Neuronal stem cell (in vitro differentiated cells): ENCODE results near the gene GADL1.

Source experiments
- DNase-seq: peaks from one replicate; pipeline ENCODE4 v3.0.0-alpha.2; 2013; ENCODE audit warnings: low spot score
- H2AFZ ChIP-seq: one replicate; pipeline ENCODE4 v1.6.1; 2013; ENCODE audit warnings: mild to moderate bottlenecking, low read length, inconsistent platforms
- H2AK5ac ChIP-seq: 2 replicates; pipeline ENCODE4 v1.6.1; 2013; ENCODE audit warnings: low read depth, mild to moderate bottlenecking, inconsistent platforms, low read length, moderate library complexity, mixed read lengths
- H2BK120ac ChIP-seq: 2 replicates; pipeline ENCODE4 v1.6.1; 2013; ENCODE audit warnings: low read depth, mild to moderate bottlenecking, inconsistent platforms, low read length, moderate library complexity, mixed read lengths
- H2BK12ac ChIP-seq: one replicate; pipeline ENCODE4 v1.6.1; 2013; ENCODE audit warnings: low read length, inconsistent platforms
- H2BK15ac ChIP-seq: 2 replicates; pipeline ENCODE4 v1.6.1; 2013; ENCODE audit warnings: mild to moderate bottlenecking, low read length, inconsistent platforms, mixed read lengths
- H2BK5ac ChIP-seq: one replicate; pipeline ENCODE4 v1.6.1; 2013; ENCODE audit warnings: inconsistent platforms, mild to moderate bottlenecking, low read length, moderate library complexity
- H3K14ac ChIP-seq: one replicate; pipeline ENCODE4 v1.6.1; 2013; ENCODE audit warnings: low read length, inconsistent platforms
- H3K18ac ChIP-seq: 2 replicates; pipeline ENCODE4 v1.6.1; 2013; ENCODE audit warnings: low read length, inconsistent platforms
- H3K23ac ChIP-seq: 2 replicates; pipeline ENCODE4 v1.6.1; 2013; ENCODE audit warnings: low read depth, mild to moderate bottlenecking, mixed read lengths, low read length, inconsistent platforms; ENCODE audit not compliant: poor library complexity
- H3K27ac ChIP-seq: replicated peaks from 3 replicates; pipeline ENCODE4 v1.5.1; 2013; ENCODE audit warnings: low read length, inconsistent platforms
- H3K27me3 ChIP-seq, 3 experiments: 2 replicates each; pipeline ENCODE4 v1.6.1; 2013; ENCODE audit warnings: low read length in 3 of 3, mild to moderate bottlenecking in 2 of 3, inconsistent platforms in 1 of 3, low read depth in 1 of 3, mixed read lengths in 1 of 3, moderate library complexity in 1 of 3; ENCODE audit not compliant: control insufficient read depth in 3 of 3, insufficient read depth in 3 of 3
- H3K36me3 ChIP-seq, 2 donors: replicated peaks in 1 of 2; 2 replicates each; pipeline ENCODE4 v1.6.1; 2013; ENCODE audit warnings: low read length in 2 of 2; ENCODE audit not compliant: control insufficient read depth in 2 of 2, insufficient read depth in 2 of 2
- H3K4ac ChIP-seq: 2 replicates; pipeline ENCODE4 v1.6.1; 2013; ENCODE audit warnings: inconsistent platforms, mild to moderate bottlenecking, low read length, moderate library complexity
- H3K4me1 ChIP-seq, 2 donors: 1 replicate in 1 of 2; 2 replicates in 1 of 2; pipeline ENCODE4 v1.6.1; 2013; ENCODE audit warnings: low read length in 2 of 2, low read depth in 1 of 2; ENCODE audit not compliant: control insufficient read depth in 2 of 2, insufficient read depth in 1 of 2
- H3K4me2 ChIP-seq: one replicate; pipeline ENCODE4 v1.6.1; 2013; ENCODE audit warnings: mild to moderate bottlenecking, low read length, inconsistent platforms; ENCODE audit not compliant: insufficient read depth, poor library complexity, severe bottlenecking
- H3K4me3 ChIP-seq, 2 donors: 2 replicates each; pipeline ENCODE4 v1.5.1; 2013; ENCODE audit warnings: low read length in 2 of 2, mild to moderate bottlenecking in 2 of 2, inconsistent platforms in 1 of 2, moderate library complexity in 1 of 2
- H3K79me1 ChIP-seq: one replicate; pipeline ENCODE4 v1.6.1; 2013; ENCODE audit warnings: low read depth, mild to moderate bottlenecking, inconsistent platforms, low read length, moderate library complexity
- H3K9ac ChIP-seq: one replicate; pipeline ENCODE4 v1.6.1; 2013; ENCODE audit warnings: mild to moderate bottlenecking, low read depth, low read length, inconsistent platforms; ENCODE audit not compliant: poor library complexity
- H3K9me3 ChIP-seq, 2 donors: replicated peaks in 1 of 2; 2 replicates each; pipeline versions ENCODE3 to v1.6.1; 2013; ENCODE audit warnings: low read length in 2 of 2, mild to moderate bottlenecking in 2 of 2, inconsistent platforms in 1 of 2, low read depth in 1 of 2, mixed read lengths in 1 of 2, moderate library complexity in 1 of 2; ENCODE audit not compliant: control insufficient read depth in 2 of 2, insufficient read depth in 1 of 2
- H4K8ac ChIP-seq: one replicate; pipeline ENCODE4 v1.6.1; 2013; ENCODE audit warnings: low read depth, mild to moderate bottlenecking, inconsistent platforms, low read length, moderate library complexity
- H4K91ac ChIP-seq: one replicate; pipeline ENCODE4 v1.6.1; 2013; ENCODE audit warnings: low read length, low read depth, mild to moderate bottlenecking, inconsistent platforms; ENCODE audit not compliant: poor library complexity
- WGBS, 2 donors: extraction: QIAGEN DNeasy Blood & Tissue Kit; methylation state at CpG; one replicate each; pipeline ENCODE4 v1.1.7; 2013; ENCODE audit warnings: missing lambda C conversion rate in 2 of 2, mixed read lengths in 1 of 2; ENCODE audit not compliant: insufficient read length in 2 of 2, insufficient replicate concordance in 1 of 2; ENCODE audit errors: extremely low coverage in 2 of 2; 5-methylcytosine and 5-hydroxymethylcytosine counted together

GADL1 gene

GRCh38 chr3:30679045-30679444 is 215.4 kb downstream of the GADL1 start:
- no peak for DNase-seq
- no peak overlapping the region for H3K18ac ChIP-seq
- no peaks in the 10 kb centered on the region for H3K27me3 ChIP-seq
- H3K9ac ChIP-seq = no peak overlapping the region
- no peak overlapping the region for H3K27ac ChIP-seq
- no peak overlapping the region for H3K23ac ChIP-seq
- no peak overlapping the region for H2AFZ ChIP-seq
- H3K4ac ChIP-seq = no peak overlapping the region
- no peak overlapping the region for H3K4me2 ChIP-seq
- no peak overlapping the region for H3K4me3 ChIP-seq
- H2BK120ac ChIP-seq = no peak overlapping the region
- H4K8ac ChIP-seq = no peak overlapping the region
- H3K9me3 ChIP-seq = peaks cover 0 to 3% of the 10 kb centered on the region in 2 donors
- no peak overlapping the region for H2BK5ac ChIP-seq
- H2BK12ac ChIP-seq = no peak overlapping the region
- H2AK5ac ChIP-seq = no peak overlapping the region
- no peaks in the 10 kb centered on the region for H3K79me1 ChIP-seq
- no peak overlapping the region for H3K14ac ChIP-seq
- no peak overlapping the region for H2BK15ac ChIP-seq
- no peak overlapping the region for H4K91ac ChIP-seq
- peaks cover 7% of the 10 kb centered on the region in 2 donors for H3K4me1 ChIP-seq
- H3K36me3 ChIP-seq = peaks cover 3 to 81% of the 10 kb centered on the region in 2 donors

- no CpG with 5 or more reads among the region's 8 CpGs for WGBS, 2 donors
- Histone ChIP-seq H3K18ac (no peak overlapping the region), H3K4me1 (peaks cover 7% of the 10 kb centered on the region in 2 donors), H3K9ac (no peak overlapping the region), H3K36me3 (peaks cover 6 to 81% of the 10 kb centered on the region in 2 donors), H3K4me2 (no peak overlapping the region), H2AFZ (no peak overlapping the region), H4K8ac (no peak overlapping the region), H3K79me1 (no peaks in the 10 kb centered on the region), H3K4ac (no peak overlapping the region), H2AK5ac (no peak overlapping the region), H2BK120ac (no peak overlapping the region), H2BK15ac (no peak overlapping the region), H2BK12ac (no peak overlapping the region), H4K91ac (no peak overlapping the region), H3K23ac (no peak overlapping the region), H3K9me3 (peaks cover 0 to 3% of the 10 kb centered on the region in 2 donors), H3K27me3 (no peaks in the 10 kb centered on the region), H3K27ac (no peak overlapping the region), H2BK5ac (no peak overlapping the region), H3K4me3 (no peak overlapping the region), H3K14ac (no peak overlapping the region)
- DNase-seq = no peak
Measured at GRCh38 chr3:30677347-30677685, 217.1 kb downstream of the GADL1 start.

DNA sequence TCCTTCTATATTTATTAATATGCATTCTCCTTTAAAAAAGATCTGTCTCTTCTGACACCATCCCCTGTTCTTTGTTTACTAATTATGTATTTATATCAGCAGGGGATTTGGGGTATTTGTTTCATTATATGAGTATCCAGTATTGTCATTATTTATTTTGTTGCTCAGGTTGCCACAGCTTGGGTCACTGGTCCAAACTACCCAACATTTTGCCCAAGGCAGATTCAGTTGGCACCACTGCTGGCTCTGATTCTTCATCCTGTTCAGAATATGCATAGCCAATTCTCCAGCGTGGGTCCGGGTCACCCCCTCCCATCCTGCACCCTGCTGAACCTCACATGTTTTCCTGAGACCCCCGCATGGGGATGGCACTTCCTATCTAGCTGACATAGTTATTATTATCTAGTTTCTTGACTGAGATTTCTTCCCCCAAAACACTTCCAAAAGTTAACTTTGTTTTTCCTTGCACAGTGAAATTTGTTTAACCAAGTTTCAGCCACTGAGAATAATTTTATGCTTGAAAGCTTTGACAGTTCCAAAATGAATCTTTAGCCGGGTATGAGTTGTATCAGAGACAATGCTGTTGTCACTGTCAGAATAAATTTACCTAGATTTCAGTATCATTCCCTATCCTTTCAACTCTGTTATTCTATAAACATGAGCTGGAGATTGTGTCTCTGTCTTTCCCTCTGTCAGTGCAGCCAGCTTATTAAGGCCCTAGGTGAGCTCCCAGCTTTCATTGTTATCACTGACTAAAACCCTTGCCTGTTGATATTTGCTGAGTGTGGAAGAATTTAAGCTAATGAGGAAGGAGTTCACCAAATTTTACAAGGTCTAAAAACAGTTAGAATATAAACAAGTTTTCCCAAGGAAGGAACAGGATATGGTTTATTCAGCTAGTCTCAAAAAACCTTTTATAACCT is 217.8 kb downstream of the GADL1 start:
- H3K4me3 ChIP-seq = no peak overlapping the region
- H3K14ac ChIP-seq = no peak overlapping the region
- no peak overlapping the region for H3K27ac ChIP-seq
- no peak overlapping the region for H3K9ac ChIP-seq
- no peaks in the 10 kb centered on the region for H3K79me1 ChIP-seq
- H3K4me2 ChIP-seq = no peak overlapping the region
- peaks cover 4 to 7% of the 10 kb centered on the region in 2 donors for H3K4me1 ChIP-seq
- no peak overlapping the region for H3K4ac ChIP-seq
- no peak overlapping the region for H2BK12ac ChIP-seq
- no peak overlapping the region for H2BK5ac ChIP-seq
- DNase-seq = no peak
- H3K27me3 ChIP-seq = no peaks in the 10 kb centered on the region
- H4K91ac ChIP-seq = no peak overlapping the region
- no CpG with 5 or more reads among the region's 4 CpGs for WGBS, 2 donors
- no peak overlapping the region for H2AK5ac ChIP-seq
- H2AFZ ChIP-seq = no peak overlapping the region
- H3K9me3 ChIP-seq = peaks cover 0 to 3% of the 10 kb centered on the region in 2 donors
- H2BK120ac ChIP-seq = no peak overlapping the region
- H2BK15ac ChIP-seq = no peak overlapping the region
- peaks cover 10 to 82% of the 10 kb centered on the region in 2 donors for H3K36me3 ChIP-seq
- H4K8ac ChIP-seq = no peak overlapping the region
- no peak overlapping the region for H3K23ac ChIP-seq
- H3K18ac ChIP-seq = no peak overlapping the region
